HepG2 (cell line): Measurements from ENCODE around the gene SND1.

Source experiments
- CENPBD1 ChIP-seq: sonication (generic); formaldehyde crosslinking; IDR thresholded peaks from 2 replicates; pipeline ENCODE4 v1.8.0; 2022; ENCODE audit warnings: missing genetic modification reagents, low read depth, mild to moderate bottlenecking, borderline replicate concordance
- CTCF ChIP-seq: sonication (generic); formaldehyde crosslinking; IDR thresholded peaks from 2 replicates; pipeline ENCODE4 v1.5.0; 2020; ENCODE audit warnings: mild to moderate bottlenecking, missing genetic modification reagents, moderate library complexity
- E2F2 ChIP-seq: sonication (generic); formaldehyde crosslinking; IDR thresholded peaks from 2 replicates; pipeline ENCODE4 v1.4.0; 2020; ENCODE audit warnings: missing genetic modification reagents, borderline replicate concordance
- KAT2B ChIP-seq: fragments of 150-350 bp; IDR thresholded peaks from 2 replicates; pipeline ENCODE4 v1.6.1; 2014; ENCODE audit warnings: low read depth, low read length, borderline replicate concordance
- THRA ChIP-seq: sonication (generic); formaldehyde crosslinking; IDR thresholded peaks from 2 replicates; pipeline ENCODE4 v1.4.0; 2020; ENCODE audit warnings: missing genetic modification reagents, borderline replicate concordance

- TF ChIP-seq CENPBD1 (no peak), E2F2 (no peak), THRA (CRISPR knock-in tag) (no peak), KAT2B (no peak), CTCF (CRISPR knock-in tag) (no peak)
Observed at GRCh38 chr7:128071801-128072200, 419.8 kb downstream of the SND1 start.
